ENCODE results near the gene SDCBP2.

Gene SDCBP2

GRCh38 chr20:1324598-1325172, 4.3 kb downstream of the SDCBP2 start:
- ChIA-PET CTCF (no interaction called here), POLR2A (interaction anchor here (0.9 to 1.6 kb wide), 2 partner anchors 12 to 99 kb away, joined by 3 to 4 read pairs; partner anchors contain the start of gene RAD21L1)
- TF ChIP-seq LEF1 (IDR thresholded peaks at IDR 0.05; ENCODE audit: borderline replicate concordance) (no peak), FOXA1 (IDR thresholded peaks at IDR 0.05) (no peak), NFRKB (IDR thresholded peaks at IDR 0.05) (no peak), ZNF384 (IDR thresholded peaks at IDR 0.05) (no peak), PKNOX1 (IDR thresholded peaks at IDR 0.05) (no peak), SUZ12 (IDR thresholded peaks at IDR 0.05) (no peak)
- DNase-seq (ENCODE audit: extremely low spot score), result no peak

GRCh38 chr20:1323830-1324597, 4.9 kb downstream of the SDCBP2 start:
- POLR2A ChIA-PET, result no interaction called here
- DNase-seq (ENCODE audit: extremely low spot score), result no peak
- CTCF ChIA-PET, result no interaction called here
- TF ChIP-seq BHLHE40 (IDR thresholded peaks at IDR 0.05; ENCODE audit: borderline replicate concordance), result no peak
- no peak for TF ChIP-seq FOXM1 (IDR thresholded peaks at IDR 0.05; ENCODE audit: borderline replicate concordance)
- TF ChIP-seq L3MBTL2 (conservative IDR thresholded peaks at IDR 0.05), result no peak
- TF ChIP-seq SP1 (IDR thresholded peaks at IDR 0.05), result no peak
- TF ChIP-seq HDGF (IDR thresholded peaks at IDR 0.05; ENCODE audit: borderline replicate concordance), result no peak
- no peak for TF ChIP-seq ZNF384 (IDR thresholded peaks at IDR 0.05)
- TF ChIP-seq ELF4 (IDR thresholded peaks at IDR 0.05), result no peak
- no peak for TF ChIP-seq ARNT (IDR thresholded peaks at IDR 0.05)
- no peak for TF ChIP-seq SUZ12 (IDR thresholded peaks at IDR 0.05)
- no peak for TF ChIP-seq PKNOX1 (IDR thresholded peaks at IDR 0.05)
- TF ChIP-seq LEF1 (IDR thresholded peaks at IDR 0.05; ENCODE audit: borderline replicate concordance), result no peak
- no peak for TF ChIP-seq CTBP1 (IDR thresholded peaks at IDR 0.05; ENCODE audit: borderline replicate concordance)
- no peak for TF ChIP-seq NFRKB (IDR thresholded peaks at IDR 0.05)
- no peak for TF ChIP-seq FOXK2 (IDR thresholded peaks at IDR 0.05)
- no peak for TF ChIP-seq TARDBP (IDR thresholded peaks at IDR 0.05)
- no peak for TF ChIP-seq FOXA1 (IDR thresholded peaks at IDR 0.05)

GRCh38 chr20:1323256-1323655, 5.7 kb downstream of the SDCBP2 start:
- ChIA-PET CTCF (no interaction called here), POLR2A (no interaction called here)
- no peak for DNase-seq (ENCODE audit: extremely low spot score)
- no peak for TF ChIP-seq FOXA1 (IDR thresholded peaks at IDR 0.05)
- no peak for TF ChIP-seq PKNOX1 (IDR thresholded peaks at IDR 0.05)
- TF ChIP-seq FOXM1 (IDR thresholded peaks at IDR 0.05; ENCODE audit: borderline replicate concordance), result no peak
- TF ChIP-seq TARDBP (IDR thresholded peaks at IDR 0.05), result no peak
- no peak for TF ChIP-seq NFRKB (IDR thresholded peaks at IDR 0.05)
- TF ChIP-seq L3MBTL2 (conservative IDR thresholded peaks at IDR 0.05), result no peak
- TF ChIP-seq BHLHE40 (IDR thresholded peaks at IDR 0.05; ENCODE audit: borderline replicate concordance), result no peak
- TF ChIP-seq ELF4 (IDR thresholded peaks at IDR 0.05), result no peak
- TF ChIP-seq ZNF384 (IDR thresholded peaks at IDR 0.05), result no peak
- no peak for TF ChIP-seq LEF1 (IDR thresholded peaks at IDR 0.05; ENCODE audit: borderline replicate concordance)
- no peak for TF ChIP-seq SP1 (IDR thresholded peaks at IDR 0.05)
- TF ChIP-seq FOXK2 (IDR thresholded peaks at IDR 0.05), result no peak
- TF ChIP-seq HDGF (IDR thresholded peaks at IDR 0.05; ENCODE audit: borderline replicate concordance), result no peak
- no peak for TF ChIP-seq SUZ12 (IDR thresholded peaks at IDR 0.05)
- no peak for TF ChIP-seq CTBP1 (IDR thresholded peaks at IDR 0.05; ENCODE audit: borderline replicate concordance)
- no peak for TF ChIP-seq ARNT (IDR thresholded peaks at IDR 0.05)

- CTCF ChIA-PET, result interaction anchor here (0.6 kb wide), 1 partner anchor 238 kb away, joined by 3 read pairs; no protein-coding TSS in a partner anchor
Observed at GRCh38 chr20:1322511-1323245, 6.3 kb downstream of the SDCBP2 start.

GRCh38 chr20:1321654-1321939, 7.3 kb downstream of the SDCBP2 start:
- TF ChIP-seq ELF4 (IDR thresholded peaks at IDR 0.05) (no peak), FOXA1 (IDR thresholded peaks at IDR 0.05) (no peak), ZNF384 (IDR thresholded peaks at IDR 0.05) (no peak), ARNT (IDR thresholded peaks at IDR 0.05) (no peak), SUZ12 (IDR thresholded peaks at IDR 0.05) (no peak), SP1 (IDR thresholded peaks at IDR 0.05) (no peak)
- DNase-seq (ENCODE audit: extremely low spot score), result no peak
- ChIA-PET CTCF (no interaction called here), POLR2A (interaction anchor here (1.5 kb wide), 1 partner anchor 144 kb away, joined by 3 read pairs; no protein-coding TSS in a partner anchor)

More at GRCh38 chr20:1322511-1323245, 6.3 kb downstream of the SDCBP2 start:
- TF ChIP-seq TARDBP (IDR thresholded peaks at IDR 0.05) (no peak), SP1 (IDR thresholded peaks at IDR 0.05) (no peak), HDGF (IDR thresholded peaks at IDR 0.05; ENCODE audit: borderline replicate concordance) (no peak), ARNT (IDR thresholded peaks at IDR 0.05) (no peak), FOXA1 (IDR thresholded peaks at IDR 0.05) (no peak), FOXM1 (IDR thresholded peaks at IDR 0.05; ENCODE audit: borderline replicate concordance) (no peak), ZNF384 (IDR thresholded peaks at IDR 0.05) (no peak), SUZ12 (IDR thresholded peaks at IDR 0.05) (no peak), NFRKB (IDR thresholded peaks at IDR 0.05) (no peak), L3MBTL2 (conservative IDR thresholded peaks at IDR 0.05) (no peak), CTBP1 (IDR thresholded peaks at IDR 0.05; ENCODE audit: borderline replicate concordance) (no peak), LEF1 (IDR thresholded peaks at IDR 0.05; ENCODE audit: borderline replicate concordance) (no peak), FOXK2 (IDR thresholded peaks at IDR 0.05) (no peak), BHLHE40 (IDR thresholded peaks at IDR 0.05; ENCODE audit: borderline replicate concordance) (no peak)
- no peak for DNase-seq (ENCODE audit: extremely low spot score)
- POLR2A ChIA-PET, result interaction anchor here (1.5 kb wide), 1 partner anchor 143 kb away, joined by 3 read pairs; no protein-coding TSS in a partner anchor

Measured in HEK293T (cell line).